NOMO-1 (cell line): ENCODE data around the gene TSPAN1.
A peak's percentile ranks its signal among the peaks of the same experiment; 100 is the strongest.

Experiments
- DNase-seq, 2 experiments: peaks; one replicate each; lab custom pipeline; 2025; ENCODE audit not compliant: unreplicated experiment in 2 of 2; lab: John Stamatoyannopoulos, UW

Gene TSPAN1

GRCh38 chr1:46174448-46175231 is at the start of gene TSPAN1:
Gene TSPAN1 (plus strand): TSS chr1:46175087. CDS start chr1:46181108, 6,021 bp downstream.
- DNase-seq, result no peak

- no peak for DNase-seq
These were observed 46.5 kb upstream of the TSPAN1 start for GRCh38 chr1:46128344-46128743.

- DNase-seq, result no peak
These were observed 44.8 kb upstream of the TSPAN1 start for GRCh38 chr1:46130121-46130520.

GRCh38 chr1:46130606-46131005 is 44.3 kb upstream of the TSPAN1 start:
- DNase-seq, result no peak

GRCh38 chr1:46131093-46131492 is 43.8 kb upstream of the TSPAN1 start:
- no peak for DNase-seq

GRCh38 chr1:46131712-46132528 is 43.0 kb upstream of the TSPAN1 start:
- DNase-seq, result peak; percentile 4 to 12

GRCh38 chr1:46132529-46133180 is 42.2 kb upstream of the TSPAN1 start, which contains the start of gene PIK3R3:
Gene PIK3R3 (minus strand): TSS chr1:46132629. CDS start chr1:46131952, 677 bp downstream.
- DNase-seq, result peak; percentile 97 to 99

- DNase-seq, result no peak
These were observed 41.7 kb upstream of the TSPAN1 start for GRCh38 chr1:46133181-46133658.

GRCh38 chr1:46133781-46134350 is 41.0 kb upstream of the TSPAN1 start:
- no peak for DNase-seq

- DNase-seq, result peak in 1 of 2 experiments; percentile 40
These were observed 40.1 kb upstream of the TSPAN1 start for GRCh38 chr1:46134660-46135331.

- no peak for DNase-seq
These were observed 38.2 kb upstream of the TSPAN1 start for GRCh38 chr1:46136711-46137110.

GRCh38 chr1:46137916-46138315 is 37.0 kb upstream of the TSPAN1 start:
- DNase-seq, result no peak

- no peak for DNase-seq
These were observed 26.6 kb upstream of the TSPAN1 start for GRCh38 chr1:46148318-46148717.

GRCh38 chr1:46150085-46150484 is 24.8 kb upstream of the TSPAN1 start:
- DNase-seq, result no peak

- no peak for DNase-seq
These were observed 22.9 kb upstream of the TSPAN1 start for GRCh38 chr1:46152016-46152415.

GRCh38 chr1:46153228-46153627 is 21.7 kb upstream of the TSPAN1 start:
- DNase-seq, result no peak

- DNase-seq, result no peak
These were observed 21.2 kb upstream of the TSPAN1 start for GRCh38 chr1:46153732-46154131.

- no peak for DNase-seq
These were observed 17.0 kb upstream of the TSPAN1 start for GRCh38 chr1:46157916-46158311.

GRCh38 chr1:46158312-46159281 is 16.3 kb upstream of the TSPAN1 start:
- no peak for DNase-seq
